Fibroblast of pulmonary artery (primary cell): ENCODE data around the gene RNASEH2C.
"Not testable (repeated sequence)": the region's sequence is repeated elsewhere in the genome, so short reads cannot be mapped to it uniquely, and the experiment has no call there.

ENCODE experiments used
- DNase-seq: peaks from one replicate; pipeline ENCODE4 v3.0.0-alpha.2; 2010; ENCODE audit warnings: low read depth
- H3K4me3 ChIP-seq: replicated peaks from 2 replicates; pipeline ENCODE4 v1.5.1; 2011; ENCODE audit warnings: low read depth, mild to moderate bottlenecking, control low read depth, low read length, moderate library complexity
- TF ChIP-seq, protein P1 (sequence below): IDR thresholded peaks from 2 replicates; pipeline ENCODE4 v1.5.1; 2011; ENCODE audit warnings: mild to moderate bottlenecking, control low read depth, low read length, inconsistent platforms; ENCODE audit errors: missing control alignments

RNASEH2C gene

DNA sequence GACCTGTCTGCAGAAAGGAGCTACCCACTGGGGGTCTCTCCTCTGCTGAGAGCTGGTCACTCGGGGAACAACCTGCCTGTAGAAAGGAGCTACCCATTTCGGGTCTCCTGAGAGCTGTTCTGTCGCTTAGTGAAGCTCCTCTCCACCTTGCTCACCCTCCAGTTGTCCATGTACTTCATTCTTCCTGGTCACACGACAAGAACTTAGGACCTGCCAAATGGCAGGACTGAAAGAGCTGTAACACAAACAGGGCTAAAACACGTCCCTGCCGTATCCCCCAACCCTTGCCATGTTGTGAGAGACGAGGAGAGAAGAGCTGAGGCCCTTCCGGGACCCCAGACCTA lies 24.1 kb upstream of the RNASEH2C start:
- TF ChIP-seq, protein P1, sequence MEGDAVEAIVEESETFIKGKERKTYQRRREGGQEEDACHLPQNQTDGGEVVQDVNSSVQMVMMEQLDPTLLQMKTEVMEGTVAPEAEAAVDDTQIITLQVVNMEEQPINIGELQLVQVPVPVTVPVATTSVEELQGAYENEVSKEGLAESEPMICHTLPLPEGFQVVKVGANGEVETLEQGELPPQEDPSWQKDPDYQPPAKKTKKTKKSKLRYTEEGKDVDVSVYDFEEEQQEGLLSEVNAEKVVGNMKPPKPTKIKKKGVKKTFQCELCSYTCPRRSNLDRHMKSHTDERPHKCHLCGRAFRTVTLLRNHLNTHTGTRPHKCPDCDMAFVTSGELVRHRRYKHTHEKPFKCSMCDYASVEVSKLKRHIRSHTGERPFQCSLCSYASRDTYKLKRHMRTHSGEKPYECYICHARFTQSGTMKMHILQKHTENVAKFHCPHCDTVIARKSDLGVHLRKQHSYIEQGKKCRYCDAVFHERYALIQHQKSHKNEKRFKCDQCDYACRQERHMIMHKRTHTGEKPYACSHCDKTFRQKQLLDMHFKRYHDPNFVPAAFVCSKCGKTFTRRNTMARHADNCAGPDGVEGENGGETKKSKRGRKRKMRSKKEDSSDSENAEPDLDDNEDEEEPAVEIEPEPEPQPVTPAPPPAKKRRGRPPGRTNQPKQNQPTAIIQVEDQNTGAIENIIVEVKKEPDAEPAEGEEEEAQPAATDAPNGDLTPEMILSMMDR, result no peak
- DNase-seq, result no peak
- H3K4me3 ChIP-seq, result no peak overlapping the region

DNA sequence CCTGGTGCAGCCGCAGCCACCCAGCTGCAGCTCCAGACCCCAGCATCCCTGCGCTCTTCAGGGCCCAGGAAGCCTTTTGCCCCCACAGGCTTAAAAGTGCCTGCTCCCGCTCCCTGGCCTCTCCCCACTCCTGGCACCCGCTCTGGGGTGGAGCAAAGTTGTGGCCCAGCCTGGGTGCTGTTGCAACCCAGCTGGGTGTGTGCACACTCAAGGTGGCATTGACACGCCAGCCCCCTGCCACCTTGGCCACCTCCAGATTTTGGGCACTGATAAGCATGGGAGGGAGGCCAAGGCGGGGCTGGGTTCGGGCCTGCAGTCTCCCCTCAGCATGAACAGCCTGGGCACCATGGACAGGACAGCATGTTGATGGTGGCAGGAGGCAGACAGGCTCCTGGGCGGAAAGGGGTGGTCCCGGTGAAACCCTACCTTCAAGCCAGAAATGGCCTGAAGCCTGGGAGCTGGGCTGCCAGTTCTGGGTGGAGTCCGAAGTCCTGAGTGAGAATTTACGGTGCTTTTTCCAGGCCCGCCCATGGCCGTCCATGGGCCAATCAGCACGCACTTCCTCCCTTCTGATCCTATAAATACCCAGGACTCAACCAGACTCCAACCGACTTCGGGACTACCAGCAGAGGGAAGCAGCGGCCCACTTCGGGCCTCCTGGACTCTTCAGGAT lies 23.6 kb upstream of the RNASEH2C start:
- peak; percentile 39 for DNase-seq
- H3K4me3 ChIP-seq, result no peak overlapping the region
- TF ChIP-seq, protein P1, result peak; percentile 27

DNA sequence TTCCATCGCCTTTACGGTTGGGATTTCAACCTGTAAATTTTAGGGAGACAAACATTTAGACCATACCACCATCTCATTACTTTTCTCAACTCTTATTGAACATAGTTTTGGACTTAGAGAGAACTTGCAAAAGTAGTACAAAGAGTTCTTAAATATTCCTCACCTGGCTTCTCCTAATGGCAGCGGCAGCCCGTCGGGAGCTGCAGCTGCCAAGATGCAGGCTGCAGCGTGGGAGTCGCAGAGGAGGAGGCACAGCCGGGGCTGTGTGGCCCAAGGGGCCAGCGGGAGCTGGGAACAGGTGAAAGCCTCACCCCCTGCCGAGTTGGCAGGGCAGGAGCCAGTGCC lies 23.1 kb upstream of the RNASEH2C start:
- H3K4me3 ChIP-seq, result no peak overlapping the region
- DNase-seq, result no peak
- TF ChIP-seq, protein P1, result no peak

DNA sequence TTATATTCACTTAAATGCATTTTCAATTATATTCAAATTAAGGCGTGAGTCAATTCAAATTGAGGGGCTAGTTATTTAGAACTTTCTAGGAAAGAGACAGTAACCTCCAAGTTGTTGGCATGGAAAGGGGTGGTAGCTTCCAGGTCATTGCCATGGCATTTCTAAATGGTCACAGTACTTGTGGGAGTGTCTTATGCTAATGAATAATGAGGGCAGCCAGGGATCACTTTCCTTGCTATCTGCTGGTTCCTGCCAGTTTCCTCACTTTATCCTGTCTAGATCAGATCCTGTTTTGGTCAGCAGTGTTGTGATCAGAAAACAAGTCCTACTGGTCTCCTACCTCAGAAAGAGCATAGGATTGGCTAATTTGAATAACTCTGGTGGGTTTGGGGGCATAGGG lies 21.8 kb upstream of the RNASEH2C start:
- TF ChIP-seq, protein P1, result no peak
- no peak for DNase-seq
- H3K4me3 ChIP-seq, result no peak overlapping the region

DNA sequence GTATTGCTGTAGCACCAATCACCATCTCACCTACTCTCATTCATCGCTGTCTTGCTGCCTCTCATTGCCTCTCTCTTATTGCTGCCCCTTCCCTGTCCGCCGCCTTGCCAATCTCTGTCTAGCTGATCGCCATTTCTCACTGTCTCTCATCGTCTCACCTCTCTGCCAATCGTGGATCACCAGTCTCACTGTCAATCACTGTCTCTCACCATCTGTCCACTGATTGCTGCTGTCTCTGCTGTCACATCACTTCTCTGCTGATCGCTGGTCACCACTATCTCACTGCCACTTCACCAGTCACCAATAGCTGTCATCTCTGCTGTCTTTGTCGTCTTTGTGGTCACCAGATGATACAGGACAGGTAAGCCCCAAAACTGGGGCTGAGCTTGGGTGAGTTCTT lies 20.6 kb upstream of the RNASEH2C start:
- TF ChIP-seq, protein P1, result no peak
- no peak overlapping the region for H3K4me3 ChIP-seq

DNA sequence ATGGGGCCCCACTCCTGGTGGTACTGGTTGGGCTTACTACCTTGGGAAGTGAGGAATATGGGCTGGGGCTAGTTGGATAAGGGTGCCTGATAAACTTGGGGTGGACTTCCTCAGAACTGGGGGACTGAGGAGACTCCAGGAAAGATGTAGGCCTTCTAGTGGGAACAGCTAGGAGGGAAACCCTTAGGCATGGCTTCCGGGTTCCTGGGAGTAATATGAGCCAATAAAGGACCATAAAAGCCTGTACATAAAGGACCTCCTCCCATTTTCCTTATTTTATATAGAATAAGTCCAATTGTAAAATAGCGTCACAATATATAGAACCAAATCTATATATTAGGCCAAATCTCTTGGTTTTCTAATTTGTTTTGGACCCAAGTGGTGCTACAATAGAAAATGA lies 18.4 kb upstream of the RNASEH2C start:
- TF ChIP-seq, protein P1, result no peak
- DNase-seq, result no peak
- no peak overlapping the region for H3K4me3 ChIP-seq

More for the DNA sequence above, 20.6 kb upstream of the RNASEH2C start:
- DNase-seq, result no peak

DNA sequence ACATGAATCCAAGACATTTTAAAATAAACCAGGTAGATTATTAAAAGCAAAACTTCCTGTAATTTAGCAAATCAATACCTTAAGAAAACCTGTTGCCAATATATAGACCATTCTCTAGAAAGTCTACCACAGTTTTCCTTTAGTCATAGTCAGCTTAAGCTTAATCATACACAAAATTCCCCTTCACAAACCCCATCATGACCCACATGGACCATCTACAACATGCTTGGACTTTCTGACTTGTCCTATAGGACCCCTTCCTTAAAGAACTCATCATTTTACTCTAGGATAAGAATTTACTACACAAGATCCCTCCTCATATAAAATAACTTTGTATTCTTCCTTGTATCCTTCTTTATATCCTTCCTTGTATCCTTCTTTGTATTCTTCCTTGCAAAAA lies 16.2 kb upstream of the RNASEH2C start:
- DNase-seq, result no peak
- TF ChIP-seq, protein P1, result no peak
- H3K4me3 ChIP-seq, result no peak overlapping the region

DNA sequence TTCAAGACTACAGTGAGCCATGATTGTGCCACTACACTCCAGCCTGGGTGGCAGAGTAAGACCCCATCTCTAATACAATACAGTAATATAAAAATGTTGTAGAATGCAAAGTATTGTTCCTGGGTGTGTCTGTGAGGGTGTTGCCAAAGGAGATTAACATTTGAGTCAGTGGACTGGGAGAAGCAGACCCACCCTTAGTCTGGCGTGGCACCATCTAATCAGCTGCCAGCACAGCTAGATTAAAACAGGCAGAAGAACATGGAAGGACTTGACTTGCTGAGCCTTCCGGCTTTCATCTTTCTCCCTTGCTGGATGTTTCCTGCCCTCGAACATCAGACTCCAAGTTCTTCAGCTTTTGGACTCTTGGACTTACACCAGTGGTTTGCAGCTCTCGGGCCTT lies 14.5 kb upstream of the RNASEH2C start:
- not testable (repeated sequence) for H3K4me3 ChIP-seq, DNase-seq
